A204.1 (cell line): ENCODE measurements around the gene SLC17A1.
"Not testable (repeated sequence)": the region's sequence is repeated elsewhere in the genome, so short reads cannot be mapped to it uniquely, and the experiment has no call there.

Source experiments
- FAIRE-seq: peaks from 2 replicates; lab custom pipeline; 2012; peaks lifted over from hg19 to GRCh38; lab: Jason Lieb, UNC

Gene SLC17A1

DNA sequence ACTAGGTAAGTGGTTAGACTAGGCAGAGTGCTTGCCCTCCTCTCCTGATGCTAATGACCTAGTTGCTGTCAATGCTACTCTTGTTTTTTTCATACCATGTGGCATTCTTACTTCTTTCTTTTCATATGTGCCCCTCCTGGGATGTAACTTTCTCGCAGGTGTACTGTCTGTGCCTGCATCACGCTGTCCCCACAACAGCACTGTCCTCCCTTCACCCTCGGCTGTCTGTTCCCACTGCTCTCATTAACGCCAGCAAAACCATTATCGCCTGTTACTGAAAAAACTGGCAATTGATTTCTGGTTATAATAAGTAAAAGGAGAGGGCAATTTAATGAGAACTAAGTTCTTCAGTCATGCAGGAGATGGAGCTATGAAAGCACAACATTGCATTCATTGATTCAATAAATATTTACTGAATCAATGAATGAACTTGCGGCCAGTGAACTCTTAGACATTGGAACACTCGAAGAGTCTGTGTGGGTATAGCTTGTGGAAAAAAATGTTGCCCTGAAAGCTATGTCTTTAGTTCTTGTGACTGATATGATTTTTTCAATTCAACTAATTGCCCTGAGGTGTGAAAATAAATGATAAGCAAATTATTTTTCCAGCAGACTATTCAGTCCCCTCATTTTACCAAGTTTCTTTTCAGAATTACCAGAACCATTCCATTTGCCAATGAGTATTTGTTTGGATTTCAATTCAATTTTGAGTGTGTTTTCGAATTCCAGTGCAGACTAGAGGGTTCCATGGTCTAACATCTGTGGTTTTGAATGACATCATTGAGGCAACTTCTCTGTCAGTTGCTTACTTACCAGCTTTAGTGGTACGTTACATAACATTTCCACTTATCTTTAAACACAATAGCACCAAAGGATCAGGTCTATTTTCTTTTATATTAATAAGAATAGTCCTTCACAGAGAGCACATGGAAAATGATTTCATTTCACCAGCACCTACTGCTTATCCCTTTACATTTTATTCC, 75.2 kb downstream of the SLC17A1 start:
- no peak for FAIRE-seq

DNA sequence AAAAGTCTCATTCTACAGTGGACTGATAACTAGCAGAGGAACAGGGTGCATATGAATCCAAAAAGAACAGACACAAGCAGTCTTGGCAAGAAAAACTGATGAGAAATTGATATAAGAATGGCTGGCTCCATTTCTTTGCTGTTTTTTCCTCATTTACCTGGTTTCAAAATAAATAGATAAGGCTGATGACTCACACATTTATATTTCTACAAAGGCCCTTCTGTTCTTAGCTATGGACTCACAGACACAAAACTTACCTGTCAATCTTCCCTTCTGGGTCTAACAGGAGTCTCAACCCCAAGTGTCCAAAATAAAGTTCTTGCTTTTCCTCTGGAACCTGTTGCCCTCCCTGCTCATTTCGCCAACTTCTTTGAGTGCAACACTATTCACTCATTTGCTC, 76.4 kb downstream of the SLC17A1 start:
- no peak for FAIRE-seq

DNA sequence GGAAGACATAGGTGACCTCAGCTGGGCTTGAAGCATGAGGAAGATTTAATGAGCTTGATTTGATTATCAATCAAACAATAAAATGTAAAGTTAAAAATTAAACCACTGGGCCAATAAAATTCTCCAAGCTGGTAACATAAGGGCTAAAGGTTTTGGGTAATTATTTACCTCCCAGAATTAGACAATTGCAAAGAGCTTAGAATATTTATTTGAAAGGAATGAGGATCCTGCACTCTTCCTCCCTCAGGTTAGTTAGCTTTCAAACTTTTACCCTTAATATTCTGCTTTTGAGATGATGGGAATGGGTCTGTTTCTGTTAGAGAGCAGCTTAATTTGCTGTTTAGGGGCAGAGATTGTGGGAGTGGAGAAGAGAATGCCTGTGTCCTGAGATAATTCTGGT, 77.3 kb downstream of the SLC17A1 start, which contains the start of gene SLC17A4:
SLC17A4 (plus strand) TSS at position 208 of the 400 bp plus-strand sequence. CDS start 7,221 bp downstream, outside the sequence.
- FAIRE-seq: no peak

DNA sequence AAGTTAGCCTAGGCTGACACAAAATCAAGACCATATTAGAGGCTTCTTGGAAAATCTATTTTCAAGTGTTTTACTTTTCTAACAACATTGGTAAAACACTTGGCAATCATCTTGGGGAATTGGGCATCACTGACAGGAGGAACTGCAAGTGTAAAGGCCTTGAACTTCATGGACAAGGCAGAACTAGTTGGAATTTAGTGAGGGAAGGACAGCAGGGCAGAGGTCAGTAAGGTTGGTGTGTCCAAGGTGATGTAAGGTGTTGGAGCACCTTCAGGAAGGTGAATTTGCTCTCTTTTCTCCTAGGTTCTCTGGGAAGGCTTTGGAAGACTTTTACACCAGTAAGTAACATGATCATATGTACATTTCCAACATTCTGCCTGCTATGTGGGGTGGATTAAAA, 78.8 kb downstream of the SLC17A1 start:
- FAIRE-seq: no peak

DNA sequence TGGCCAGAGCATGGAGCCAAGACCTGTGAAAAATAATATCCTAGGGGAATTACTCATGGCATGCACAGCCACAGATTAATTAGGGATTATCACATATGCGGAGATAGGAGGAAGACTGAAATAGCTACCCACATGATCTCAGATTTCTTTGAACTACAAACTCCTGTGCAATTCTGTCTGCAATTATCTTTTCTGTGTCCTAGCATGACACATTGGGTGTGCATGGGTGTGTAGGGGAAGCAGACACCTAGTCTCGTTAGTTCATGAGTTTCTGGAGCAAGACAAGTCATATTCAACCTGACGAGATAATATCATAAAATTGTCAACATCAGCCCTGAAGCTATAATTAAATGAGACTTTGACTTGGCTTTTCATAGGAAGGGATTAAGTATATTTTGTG, 80.9 kb downstream of the SLC17A1 start:
- FAIRE-seq: no peak

DNA sequence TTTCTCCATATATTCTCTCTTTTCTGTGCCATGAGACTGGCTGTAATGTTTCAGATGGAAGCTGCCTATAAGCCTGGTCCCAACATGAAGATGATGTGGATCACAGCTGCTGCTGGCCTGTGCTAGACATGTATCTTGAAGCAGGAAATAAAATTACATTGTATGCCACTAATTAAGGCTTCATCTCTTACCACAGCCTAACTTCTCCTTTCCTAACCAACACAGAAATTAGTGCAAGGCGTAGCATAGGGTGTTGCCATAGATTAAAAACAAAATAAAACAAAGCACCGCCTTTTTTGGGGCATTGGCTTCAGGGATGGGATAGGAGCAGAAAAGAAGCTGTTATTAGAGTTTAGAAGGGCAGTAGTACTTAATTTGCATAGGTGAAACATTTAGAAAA, 82.0 kb downstream of the SLC17A1 start:
- no peak for FAIRE-seq

DNA sequence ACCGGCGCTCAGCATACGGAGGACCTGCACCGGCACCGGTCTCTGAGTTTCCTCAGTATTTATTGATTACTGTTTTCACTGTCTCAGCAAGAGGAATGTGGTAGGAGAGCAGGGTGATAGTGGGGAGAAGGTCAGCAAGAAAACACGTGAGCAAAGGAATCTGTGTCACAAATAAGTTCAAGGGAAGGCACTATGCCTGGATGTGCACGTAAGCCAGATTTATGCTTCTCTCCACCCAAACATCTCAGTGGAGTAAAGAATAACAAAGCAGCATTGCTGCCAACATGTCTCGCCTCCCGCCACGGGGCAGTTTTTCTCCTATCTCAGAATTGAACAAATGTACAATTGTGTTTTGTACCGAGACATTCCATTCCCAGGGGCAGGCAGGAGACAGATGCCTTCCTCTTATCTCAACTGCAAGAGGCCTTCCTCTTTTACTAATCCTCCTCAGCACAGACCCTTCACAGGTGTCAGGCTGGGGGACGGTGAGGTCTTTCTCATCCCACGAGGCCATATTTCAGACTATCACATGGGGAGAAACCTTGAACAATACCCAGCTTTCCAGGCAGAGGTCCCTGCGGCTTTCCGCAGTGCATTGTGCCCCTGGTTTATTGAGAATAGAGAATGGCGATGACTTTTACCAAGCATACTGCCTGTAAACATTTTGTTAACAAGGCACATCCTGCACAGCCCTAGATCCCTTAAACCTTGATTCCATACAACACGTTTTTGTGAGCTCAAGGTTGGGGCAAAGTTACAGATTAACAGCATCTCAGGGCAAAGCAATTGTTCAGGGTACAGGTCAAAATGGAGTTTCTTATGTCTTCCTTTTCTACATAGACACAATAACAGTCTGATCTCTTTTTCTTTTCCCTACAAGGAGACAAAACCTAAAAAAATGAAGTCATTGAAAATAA, 83.0 kb downstream of the SLC17A1 start:
- not testable (repeated sequence) for FAIRE-seq

DNA sequence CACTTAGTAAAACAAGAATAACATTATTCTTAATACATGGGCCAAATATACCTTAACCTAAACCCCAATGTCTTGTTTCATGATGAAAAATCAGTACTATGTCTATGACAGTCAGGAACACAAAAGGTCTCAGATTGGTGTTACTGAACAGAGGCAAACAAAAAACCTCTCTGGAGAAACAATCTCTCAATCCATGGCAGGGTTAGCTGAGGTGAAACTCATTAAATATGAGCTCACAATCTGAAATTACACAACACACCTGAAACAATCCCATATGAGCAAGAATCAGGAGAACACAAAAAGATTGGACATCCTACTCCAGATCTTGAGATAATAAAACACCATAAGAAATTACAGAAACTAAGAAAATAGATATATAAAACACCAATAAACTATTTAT, 83.8 kb downstream of the SLC17A1 start:
- FAIRE-seq: no peak

DNA sequence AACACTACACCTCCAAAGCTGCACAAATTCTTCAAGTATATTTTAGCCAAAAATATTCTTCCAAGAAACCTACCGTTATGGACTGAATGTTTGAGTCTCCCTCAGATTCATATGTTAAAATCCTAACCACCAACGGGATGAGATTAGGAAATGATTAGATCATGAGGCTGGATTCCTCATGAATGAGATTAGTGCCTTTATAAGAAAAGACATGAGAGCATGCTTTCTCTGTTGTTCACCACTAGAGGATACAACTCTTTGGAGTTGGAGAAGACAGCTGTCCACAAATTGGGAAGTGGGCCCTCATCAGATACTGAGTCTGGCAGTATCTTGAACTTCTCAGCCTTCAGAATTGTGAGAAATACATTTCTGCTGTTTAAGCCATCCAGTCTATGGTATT, 84.4 kb downstream of the SLC17A1 start:
- FAIRE-seq: no peak

DNA sequence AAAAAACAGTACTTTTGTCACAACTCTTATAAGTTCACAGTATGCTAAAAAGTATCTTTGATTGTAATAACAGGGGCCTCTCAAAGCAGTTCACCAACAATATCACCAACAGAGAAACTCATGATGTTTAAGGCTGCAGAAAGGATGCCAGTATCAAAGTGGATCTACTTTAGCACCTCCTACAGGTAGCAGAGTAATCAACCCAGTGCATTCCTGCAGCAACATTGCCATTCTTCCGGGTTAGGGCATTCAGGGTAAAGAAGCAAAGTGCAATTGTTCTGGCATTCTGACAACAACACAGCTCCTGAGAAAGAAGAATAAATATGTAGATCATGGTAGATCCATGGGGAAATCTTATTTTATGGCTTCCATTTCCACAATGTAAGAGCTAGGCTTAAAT, 84.9 kb downstream of the SLC17A1 start:
- no peak for FAIRE-seq

DNA sequence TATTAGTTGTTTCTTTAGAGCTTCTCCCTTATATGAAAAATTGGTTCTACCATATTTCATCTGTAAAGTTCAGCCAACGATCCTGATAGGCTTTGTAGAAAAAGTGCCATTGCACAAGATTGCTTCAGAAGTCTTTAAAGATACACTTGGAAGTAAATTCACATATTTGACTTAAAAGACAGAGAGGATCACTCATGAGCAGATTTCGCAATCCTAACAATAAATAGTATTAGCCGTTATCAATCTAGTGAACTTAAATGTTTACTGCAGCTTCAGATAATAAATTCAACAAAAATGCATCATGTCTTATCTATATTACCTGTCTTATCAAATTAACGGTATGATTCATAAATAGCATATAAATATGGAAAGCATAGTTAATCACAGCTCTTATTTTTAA, 86.0 kb downstream of the SLC17A1 start:
- no peak for FAIRE-seq

DNA sequence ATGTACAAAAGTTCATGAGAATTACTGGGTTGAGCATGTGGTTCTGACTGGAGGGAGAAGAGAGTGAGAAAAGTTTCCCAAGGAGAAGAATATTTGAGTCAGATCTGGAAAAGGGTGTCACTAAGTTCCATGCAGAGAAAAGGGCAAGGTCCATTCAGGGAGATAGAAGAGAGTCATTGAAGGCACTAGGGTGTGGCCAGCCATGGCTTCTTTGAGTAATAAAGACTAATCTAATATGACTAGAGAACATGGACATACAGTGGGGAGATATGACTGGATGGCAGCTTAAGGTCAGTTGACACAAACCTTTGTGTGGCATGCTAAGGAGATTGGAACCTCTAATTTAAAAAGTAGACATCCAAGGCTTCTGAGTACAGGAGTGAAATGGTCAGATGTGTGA, 88.0 kb downstream of the SLC17A1 start:
- FAIRE-seq: no peak

DNA sequence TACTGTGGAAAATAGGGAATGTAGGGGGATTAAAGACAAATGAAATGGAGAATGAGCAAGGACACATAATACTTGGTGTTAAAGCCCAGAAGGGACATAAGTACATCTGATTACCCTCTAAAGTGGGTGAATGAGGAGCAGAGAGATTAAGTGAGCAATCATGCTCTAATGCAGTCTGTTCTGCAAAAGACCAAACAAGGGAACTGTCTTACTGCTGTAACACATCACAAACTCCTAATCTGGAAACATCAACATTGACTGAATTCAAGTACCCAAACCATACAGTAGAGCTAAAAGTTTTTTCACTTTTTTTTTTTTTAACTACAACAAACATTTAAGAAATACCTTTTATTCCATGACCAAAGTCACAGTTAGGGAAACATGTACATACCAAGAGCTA, 96.6 kb downstream of the SLC17A1 start:
- FAIRE-seq: no peak
